ENCODE results near the gene EHD1.
"Not testable (repeated sequence)": the region's sequence is repeated elsewhere in the genome, so short reads cannot be mapped to it uniquely, and the experiment has no call there.

The EHD1 gene

GRCh38 chr11:64855596-64856304, 22.7 kb downstream of the EHD1 start:
- no peak for DNase-seq

GRCh38 chr11:64854534-64855502, 23.6 kb downstream of the EHD1 start:
- no peak for DNase-seq

- no peak for DNase-seq
Observed at GRCh38 chr11:64854157-64854533, 24.3 kb downstream of the EHD1 start.

- DNase-seq = no peak
Observed at GRCh38 chr11:64853709-64854108, 24.7 kb downstream of the EHD1 start.

GRCh38 chr11:64852804-64853509, 25.5 kb downstream of the EHD1 start:
- DNase-seq = no peak

- DNase-seq = no peak
Observed at GRCh38 chr11:64851831-64852351, 26.5 kb downstream of the EHD1 start.

GRCh38 chr11:64850979-64851567, 27.3 kb downstream of the EHD1 start:
- DNase-seq = no peak

- DNase-seq = peak; percentile 49
Observed at GRCh38 chr11:64849598-64850356, 28.6 kb downstream of the EHD1 start.

GRCh38 chr11:64848826-64849597, 29.4 kb downstream of the EHD1 start:
- no peak for DNase-seq

GRCh38 chr11:64848214-64848825, 30.1 kb downstream of the EHD1 start:
- DNase-seq = no peak

- peak; percentile 38 for DNase-seq
Observed at GRCh38 chr11:64846998-64847666, 31.3 kb downstream of the EHD1 start.

GRCh38 chr11:64845776-64846129, 32.7 kb downstream of the EHD1 start:
- not testable (repeated sequence) for DNase-seq

- DNase-seq = no peak
Observed at GRCh38 chr11:64845129-64845775, 33.2 kb downstream of the EHD1 start.

- no peak for DNase-seq
Observed at GRCh38 chr11:64844330-64845128, 33.9 kb downstream of the EHD1 start, which contains the start of gene CDC42BPG. Gene CDC42BPG, minus strand, starts transcription at chr11:64844653. Its CDS starts 84 bp downstream, at chr11:64844569.

GRCh38 chr11:64843686-64844329, 34.6 kb downstream of the EHD1 start:
- no peak for DNase-seq

- no peak for DNase-seq
Observed at GRCh38 chr11:64842851-64843685, 35.4 kb downstream of the EHD1 start.

- DNase-seq = no peak
Observed at GRCh38 chr11:64842366-64842759, 36.1 kb downstream of the EHD1 start.

All from DMS 273 treated with DMSO at 0.1 percent for 48 hours (cell line).